PFSK-1 (cell line): ENCODE measurements around the gene KIF7.

Source experiments
- FOXP2 ChIP-seq: optimal IDR thresholded peaks from 2 replicates; pipeline ENCODE3; 2011; ENCODE audit warnings: borderline replicate concordance, control low read depth, inconsistent platforms; ENCODE audit not compliant: insufficient read depth; ENCODE audit errors: extremely low read length, extremely low read depth
- POLR2AphosphoS5 ChIP-seq: IDR thresholded peaks from 2 replicates; pipeline ENCODE4 v1.6.1; 2012; ENCODE audit warnings: low read depth, mild to moderate bottlenecking, control low read depth, low read length, moderate library complexity
- SIN3A ChIP-seq: IDR thresholded peaks from 2 replicates; pipeline ENCODE4 v1.6.1; 2012; ENCODE audit warnings: mild to moderate bottlenecking, low read length, moderate library complexity, borderline replicate concordance; ENCODE audit not compliant: insufficient read depth
- TAF1 ChIP-seq: IDR thresholded peaks from 2 replicates; pipeline ENCODE4 v1.6.1; 2012; ENCODE audit warnings: low read length, control low read depth, borderline replicate concordance; ENCODE audit not compliant: insufficient read depth
- TF ChIP-seq, protein P1 (sequence below), 2 experiments: IDR thresholded peaks; 2 replicates each; pipeline versions ENCODE4 v1.6.1 to v1.8.0; 2011 to 2012; ENCODE audit warnings: low read depth in 2 of 2, low read length in 2 of 2, control low read depth in 1 of 2, inconsistent platforms in 1 of 2, mild to moderate bottlenecking in 1 of 2, moderate library complexity in 1 of 2; ENCODE audit not compliant: insufficient read depth in 1 of 2

Gene KIF7

DNA sequence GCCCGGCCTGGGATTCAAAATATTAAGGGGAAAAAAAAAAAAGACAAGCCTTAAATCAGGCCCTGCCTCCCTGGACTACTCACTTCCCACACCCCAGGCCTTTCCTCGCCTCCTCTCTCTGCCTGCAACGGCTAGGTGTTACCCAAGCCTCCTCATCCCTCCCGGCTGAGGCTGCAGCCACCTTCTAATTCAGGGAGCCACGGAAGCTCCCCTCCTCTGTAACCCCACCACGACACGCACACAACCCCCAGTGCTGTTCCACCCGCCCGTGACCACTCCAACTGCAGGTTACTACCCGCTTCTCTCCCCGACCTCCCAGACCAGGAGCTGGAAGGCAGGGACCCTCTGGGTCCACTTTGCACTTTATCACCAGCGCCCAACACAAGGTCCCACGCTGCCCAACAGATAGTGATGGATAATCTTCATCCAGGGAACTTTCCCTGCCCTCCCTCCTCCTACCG, 936 bp downstream of the KIF7 start:
- TF ChIP-seq, protein P1, sequence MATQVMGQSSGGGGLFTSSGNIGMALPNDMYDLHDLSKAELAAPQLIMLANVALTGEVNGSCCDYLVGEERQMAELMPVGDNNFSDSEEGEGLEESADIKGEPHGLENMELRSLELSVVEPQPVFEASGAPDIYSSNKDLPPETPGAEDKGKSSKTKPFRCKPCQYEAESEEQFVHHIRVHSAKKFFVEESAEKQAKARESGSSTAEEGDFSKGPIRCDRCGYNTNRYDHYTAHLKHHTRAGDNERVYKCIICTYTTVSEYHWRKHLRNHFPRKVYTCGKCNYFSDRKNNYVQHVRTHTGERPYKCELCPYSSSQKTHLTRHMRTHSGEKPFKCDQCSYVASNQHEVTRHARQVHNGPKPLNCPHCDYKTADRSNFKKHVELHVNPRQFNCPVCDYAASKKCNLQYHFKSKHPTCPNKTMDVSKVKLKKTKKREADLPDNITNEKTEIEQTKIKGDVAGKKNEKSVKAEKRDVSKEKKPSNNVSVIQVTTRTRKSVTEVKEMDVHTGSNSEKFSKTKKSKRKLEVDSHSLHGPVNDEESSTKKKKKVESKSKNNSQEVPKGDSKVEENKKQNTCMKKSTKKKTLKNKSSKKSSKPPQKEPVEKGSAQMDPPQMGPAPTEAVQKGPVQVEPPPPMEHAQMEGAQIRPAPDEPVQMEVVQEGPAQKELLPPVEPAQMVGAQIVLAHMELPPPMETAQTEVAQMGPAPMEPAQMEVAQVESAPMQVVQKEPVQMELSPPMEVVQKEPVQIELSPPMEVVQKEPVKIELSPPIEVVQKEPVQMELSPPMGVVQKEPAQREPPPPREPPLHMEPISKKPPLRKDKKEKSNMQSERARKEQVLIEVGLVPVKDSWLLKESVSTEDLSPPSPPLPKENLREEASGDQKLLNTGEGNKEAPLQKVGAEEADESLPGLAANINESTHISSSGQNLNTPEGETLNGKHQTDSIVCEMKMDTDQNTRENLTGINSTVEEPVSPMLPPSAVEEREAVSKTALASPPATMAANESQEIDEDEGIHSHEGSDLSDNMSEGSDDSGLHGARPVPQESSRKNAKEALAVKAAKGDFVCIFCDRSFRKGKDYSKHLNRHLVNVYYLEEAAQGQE (IDR thresholded peaks at IDR 0.05; ENCODE audit: insufficient read depth in 1 of 2, low read depth in 2 of 2, low read length in 2 of 2): no peak
- TF ChIP-seq FOXP2 (no peak), SIN3A (no peak), POLR2AphosphoS5 (no peak), TAF1 (no peak)

DNA sequence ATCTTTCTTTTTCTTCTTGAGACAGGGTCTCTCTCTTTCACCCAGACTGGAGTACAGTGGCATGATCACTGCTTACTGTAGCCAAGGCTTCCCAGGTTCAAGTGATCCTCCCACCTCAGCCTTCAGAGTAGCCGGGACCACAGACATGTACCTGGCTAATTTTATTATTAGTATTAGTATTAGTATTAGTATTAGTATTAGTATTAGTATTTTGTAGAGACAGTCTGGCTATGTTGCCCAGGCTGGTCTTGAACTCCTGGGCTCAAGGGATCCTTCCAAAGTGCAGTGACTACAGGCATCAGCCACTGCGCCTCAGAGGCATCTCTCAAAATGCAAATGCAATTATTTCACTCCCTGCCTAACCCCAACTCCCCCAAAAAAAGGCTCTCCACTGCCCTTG, 1.7 kb downstream of the KIF7 start:
- TF ChIP-seq FOXP2: no peak
- TF ChIP-seq SIN3A: no peak
- no peak for TF ChIP-seq POLR2AphosphoS5
- TF ChIP-seq, protein P1 (IDR thresholded peaks at IDR 0.05; ENCODE audit: insufficient read depth in 1 of 2, low read depth in 2 of 2, low read length in 2 of 2): no peak
- no peak for TF ChIP-seq TAF1

DNA sequence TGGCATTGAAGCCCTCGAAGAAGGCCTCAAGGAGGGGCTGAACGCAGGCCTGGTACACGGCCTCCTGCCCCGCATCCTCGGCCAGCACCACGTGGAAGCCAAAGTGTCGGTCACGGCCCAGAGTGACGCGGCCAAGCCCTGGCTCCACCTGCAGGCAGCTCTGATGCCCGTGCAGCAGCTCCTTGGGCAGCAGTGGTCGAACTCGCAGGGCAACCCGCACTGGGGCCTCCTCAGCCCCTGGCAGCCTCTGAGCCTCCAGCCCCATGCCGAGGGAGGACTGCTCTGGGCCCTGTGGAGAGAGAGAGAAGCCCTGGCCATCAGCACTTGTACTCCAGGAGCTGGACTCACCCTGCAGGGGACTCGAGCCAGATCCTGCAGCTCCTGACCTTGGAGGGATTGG, 2.6 kb downstream of the KIF7 start:
- TF ChIP-seq SIN3A (no peak), POLR2AphosphoS5 (no peak), TAF1 (no peak), FOXP2 (no peak)
- TF ChIP-seq, protein P1 (IDR thresholded peaks at IDR 0.05; ENCODE audit: insufficient read depth in 1 of 2, low read depth in 2 of 2, low read length in 2 of 2): no peak

DNA sequence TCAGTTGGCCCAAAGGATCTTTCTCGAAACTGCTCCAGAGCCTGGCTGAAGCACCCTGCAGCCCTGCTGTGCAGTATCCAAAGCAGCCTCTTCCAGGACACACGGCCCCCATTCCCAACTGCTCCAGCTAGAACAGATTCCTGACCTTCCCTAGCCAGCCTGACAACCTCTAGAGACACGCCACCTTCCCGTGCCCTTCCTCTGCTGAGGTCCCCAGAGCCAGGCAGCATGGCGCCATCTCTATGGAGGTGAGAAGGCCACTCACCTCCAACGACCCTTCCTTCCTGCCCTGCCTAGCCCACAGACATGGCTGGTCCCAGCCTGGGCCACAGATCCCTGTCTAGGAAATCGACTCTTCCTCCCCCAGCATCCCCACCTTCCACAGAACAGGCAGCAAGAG, 3.1 kb downstream of the KIF7 start:
- TF ChIP-seq SIN3A: no peak
- no peak for TF ChIP-seq TAF1
- TF ChIP-seq, protein P1 (IDR thresholded peaks at IDR 0.05; ENCODE audit: insufficient read depth in 1 of 2, low read depth in 2 of 2, low read length in 2 of 2): no peak
- no peak for TF ChIP-seq FOXP2
- no peak for TF ChIP-seq POLR2AphosphoS5

DNA sequence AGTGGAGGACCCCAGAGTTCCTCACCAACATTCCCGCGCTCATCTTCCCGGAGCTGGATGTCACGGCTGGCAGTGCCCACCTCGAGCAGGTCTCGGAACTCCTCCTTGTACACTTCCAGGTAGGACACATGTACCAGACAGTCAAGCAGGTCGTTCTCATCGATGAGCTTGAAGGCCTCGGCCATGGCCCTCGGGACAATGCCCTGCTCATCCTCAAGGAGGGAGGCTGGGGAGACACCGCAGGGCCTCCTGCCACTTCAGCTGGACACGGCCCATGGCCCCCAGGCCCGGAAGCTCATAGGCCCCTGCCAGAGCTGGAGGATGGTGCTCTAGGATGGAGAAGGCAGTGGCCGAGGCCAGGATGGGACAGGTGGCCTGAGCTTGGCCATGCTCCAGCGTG, 5.6 kb downstream of the KIF7 start:
- TF ChIP-seq FOXP2 (no peak), SIN3A (no peak), POLR2AphosphoS5 (no peak), TAF1 (no peak)
- TF ChIP-seq, protein P1 (IDR thresholded peaks at IDR 0.05; ENCODE audit: insufficient read depth in 1 of 2, low read depth in 2 of 2, low read length in 2 of 2): no peak
